Nucleus accumbens (tissue), 56 donors: ENCODE data around the gene CYTH3.
"Not testable (repeated sequence)": the region's sequence is repeated elsewhere in the genome, so short reads cannot be mapped to it uniquely, and the experiment has no call there.

Experiments used
- DNase-seq, 56 donors: peaks; one replicate each; lab custom pipeline; 2025; lab: John Stamatoyannopoulos, UW

CYTH3 gene

GRCh38 chr7:6234384-6234783, 38.0 kb downstream of the CYTH3 start:
- DNase-seq, result no peak

GRCh38 chr7:6232534-6232933, 39.9 kb downstream of the CYTH3 start:
- no peak for DNase-seq

- no peak for DNase-seq
Measured at GRCh38 chr7:6232116-6232515, 40.3 kb downstream of the CYTH3 start.

- DNase-seq, result no peak
Measured at GRCh38 chr7:6231184-6231583, 41.2 kb downstream of the CYTH3 start.

GRCh38 chr7:6229284-6229683, 43.1 kb downstream of the CYTH3 start:
- DNase-seq, result not testable (repeated sequence)

GRCh38 chr7:6228361-6229229, 43.8 kb downstream of the CYTH3 start:
- DNase-seq, result peak in 8 of 56 donors; percentile 4 to 37 (median 9)

- peak in 2 of 56 donors; percentile 4 to 13 for DNase-seq
Measured at GRCh38 chr7:6227294-6227846, 45.1 kb downstream of the CYTH3 start.

GRCh38 chr7:6226194-6226799, 46.1 kb downstream of the CYTH3 start:
- DNase-seq, result no peak

GRCh38 chr7:6223411-6223810, 49.0 kb downstream of the CYTH3 start:
- DNase-seq, result not testable (repeated sequence)

GRCh38 chr7:6223010-6223409, 49.4 kb downstream of the CYTH3 start:
- DNase-seq, result not testable (repeated sequence)

- DNase-seq, result no peak
Measured at GRCh38 chr7:6221340-6222319, 50.8 kb downstream of the CYTH3 start.

- no peak for DNase-seq
Measured at GRCh38 chr7:6218329-6218728, 54.1 kb downstream of the CYTH3 start.

- no peak for DNase-seq
Measured at GRCh38 chr7:6212008-6212407, 60.4 kb downstream of the CYTH3 start.

GRCh38 chr7:6210621-6211372, 61.6 kb downstream of the CYTH3 start:
- DNase-seq, result no peak

GRCh38 chr7:6209340-6209739, 63.1 kb downstream of the CYTH3 start:
- no peak for DNase-seq

GRCh38 chr7:6208573-6209328, 63.7 kb downstream of the CYTH3 start:
- DNase-seq, result no peak

- DNase-seq, result no peak
Measured at GRCh38 chr7:6205971-6206660, 66.3 kb downstream of the CYTH3 start.

GRCh38 chr7:6203381-6203780, 69.0 kb downstream of the CYTH3 start:
- no peak for DNase-seq
